ENCODE data around the gene STARD8.

Gene STARD8

DNA sequence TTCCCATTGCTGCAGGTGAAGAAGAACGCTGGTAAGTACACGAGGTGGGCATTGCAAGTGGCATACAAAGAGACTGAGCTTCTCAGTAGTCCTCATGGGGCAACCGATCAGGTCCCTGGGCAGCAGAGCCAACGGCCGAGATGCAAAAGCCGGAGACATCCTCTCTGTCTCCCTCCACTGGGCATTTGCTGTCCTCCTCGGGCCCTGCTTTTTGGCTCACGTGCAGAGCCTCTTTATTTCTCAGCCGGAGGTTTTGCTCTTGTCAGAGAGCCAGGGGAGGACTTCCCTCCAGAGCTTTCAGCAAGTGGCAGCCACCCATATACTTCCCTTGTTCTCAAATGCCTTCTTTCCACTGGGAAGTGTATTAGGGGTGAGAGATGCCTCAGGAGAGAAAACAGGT, 18.0 kb downstream of the STARD8 start:
- Histone ChIP-seq H2BK12ac (ENCODE audit: low read length) (no peak overlapping the region), H3K9ac (ENCODE audit: low read length) (no peak overlapping the region), H3K4me2 (ENCODE audit: low read length) (no peak overlapping the region), H3K4me1 (ENCODE audit: control insufficient read depth in 1 of 2, insufficient read depth in 2 of 2, low read length in 2 of 2) (peaks cover 3 to 10% of the 10 kb centered on the region in 2 experiments), H3K23ac (ENCODE audit: low read length) (no peak overlapping the region), H4K91ac (ENCODE audit: low read depth, low read length) (no peak overlapping the region), H3K79me2 (ENCODE audit: control insufficient read depth, insufficient read depth, low read length, poor library complexity) (no peaks in the 10 kb centered on the region), H3K14ac (ENCODE audit: low read length) (no peak overlapping the region), H3K36me3 (ENCODE audit: control insufficient read depth in 1 of 2, insufficient read depth in 2 of 2, low read length in 2 of 2) (no peaks in the 10 kb centered on the region), H2BK5ac (ENCODE audit: low read depth, low read length, poor library complexity) (no peak overlapping the region), H3K4me3 (ENCODE audit: low read depth, low read length) (no peak overlapping the region), H2AK5ac (ENCODE audit: low read length) (no peak overlapping the region), H2AFZ (ENCODE audit: insufficient read depth, low read length, poor library complexity) (no peak overlapping the region), H3K79me1 (ENCODE audit: low read length) (peaks cover 7% of the 10 kb centered on the region), H3K18ac (ENCODE audit: low read length) (no peak overlapping the region), H3K27ac (ENCODE audit: low read depth, low read length) (no peak overlapping the region), H3K4ac (ENCODE audit: low read depth, low read length) (no peak overlapping the region), H3K27me3 (ENCODE audit: insufficient read depth, low read length) (no peaks in the 10 kb centered on the region), H3K9me3 (ENCODE audit: insufficient read depth, low read depth, low read length) (no peaks in the 10 kb centered on the region), H4K8ac (ENCODE audit: low read depth, low read length) (no peak overlapping the region), H4K12ac (ENCODE audit: low read depth, low read length) (no peak overlapping the region), H2BK120ac (ENCODE audit: insufficient read depth, low read length, poor library complexity) (no peak overlapping the region)
- WGBS (ENCODE audit: extremely low coverage, insufficient coverage, insufficient read length): no CpG with 5 or more reads among the region's 9 CpGs
- peak in 1 of 2 donors; percentile 25 for DNase-seq

DNA sequence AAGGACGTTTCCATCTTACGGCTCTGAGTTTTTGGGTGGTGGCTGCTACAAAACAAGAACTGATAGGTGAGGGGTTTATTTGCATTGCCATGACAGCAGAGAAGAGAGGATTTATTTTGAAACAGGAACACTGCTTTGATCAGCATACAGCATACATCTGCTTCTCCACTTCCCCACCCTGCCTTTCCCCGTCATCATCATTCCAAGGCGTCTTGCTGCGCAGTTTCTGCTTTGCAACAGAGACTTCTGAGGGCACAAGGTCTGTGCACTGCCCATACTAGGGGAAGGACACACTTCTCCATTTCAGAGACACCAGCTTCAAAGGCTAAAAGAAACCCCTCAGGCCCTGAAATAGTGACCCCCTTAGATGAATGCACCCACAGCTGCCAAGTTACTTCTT, 19.1 kb downstream of the STARD8 start:
- Histone ChIP-seq H3K27ac (ENCODE audit: low read depth, low read length) (no peak overlapping the region), H4K91ac (ENCODE audit: low read depth, low read length) (peak overlapping the region; percentile 0), H3K4me2 (ENCODE audit: low read length) (no peak overlapping the region), H3K79me2 (ENCODE audit: control insufficient read depth, insufficient read depth, low read length, poor library complexity) (no peaks in the 10 kb centered on the region), H3K9me3 (ENCODE audit: insufficient read depth, low read depth, low read length) (no peaks in the 10 kb centered on the region), H2BK12ac (ENCODE audit: low read length) (no peak overlapping the region), H3K9ac (ENCODE audit: low read length) (no peak overlapping the region), H2BK5ac (ENCODE audit: low read depth, low read length, poor library complexity) (no peak overlapping the region), H2AK5ac (ENCODE audit: low read length) (no peak overlapping the region), H3K36me3 (ENCODE audit: control insufficient read depth in 1 of 2, insufficient read depth in 2 of 2, low read length in 2 of 2) (no peaks in the 10 kb centered on the region), H4K8ac (ENCODE audit: low read depth, low read length) (no peak overlapping the region), H2AFZ (ENCODE audit: insufficient read depth, low read length, poor library complexity) (no peak overlapping the region), H3K4me3 (ENCODE audit: low read depth, low read length) (no peak overlapping the region), H3K27me3 (ENCODE audit: insufficient read depth, low read length) (no peaks in the 10 kb centered on the region), H3K18ac (ENCODE audit: low read length) (no peak overlapping the region), H4K12ac (ENCODE audit: low read depth, low read length) (no peak overlapping the region), H3K4ac (ENCODE audit: low read depth, low read length) (no peak overlapping the region), H3K4me1 (ENCODE audit: control insufficient read depth in 1 of 2, insufficient read depth in 2 of 2, low read length in 2 of 2) (peaks cover 3 to 9% of the 10 kb centered on the region in 2 experiments), H2BK120ac (ENCODE audit: insufficient read depth, low read length, poor library complexity) (no peak overlapping the region), H3K23ac (ENCODE audit: low read length) (no peak overlapping the region), H3K14ac (ENCODE audit: low read length) (no peak overlapping the region), H3K79me1 (ENCODE audit: low read length) (peaks cover 9% of the 10 kb centered on the region)
- no CpG with 5 or more reads among the region's 5 CpGs for WGBS (ENCODE audit: extremely low coverage, insufficient coverage, insufficient read length)
- DNase-seq: no peak

DNA sequence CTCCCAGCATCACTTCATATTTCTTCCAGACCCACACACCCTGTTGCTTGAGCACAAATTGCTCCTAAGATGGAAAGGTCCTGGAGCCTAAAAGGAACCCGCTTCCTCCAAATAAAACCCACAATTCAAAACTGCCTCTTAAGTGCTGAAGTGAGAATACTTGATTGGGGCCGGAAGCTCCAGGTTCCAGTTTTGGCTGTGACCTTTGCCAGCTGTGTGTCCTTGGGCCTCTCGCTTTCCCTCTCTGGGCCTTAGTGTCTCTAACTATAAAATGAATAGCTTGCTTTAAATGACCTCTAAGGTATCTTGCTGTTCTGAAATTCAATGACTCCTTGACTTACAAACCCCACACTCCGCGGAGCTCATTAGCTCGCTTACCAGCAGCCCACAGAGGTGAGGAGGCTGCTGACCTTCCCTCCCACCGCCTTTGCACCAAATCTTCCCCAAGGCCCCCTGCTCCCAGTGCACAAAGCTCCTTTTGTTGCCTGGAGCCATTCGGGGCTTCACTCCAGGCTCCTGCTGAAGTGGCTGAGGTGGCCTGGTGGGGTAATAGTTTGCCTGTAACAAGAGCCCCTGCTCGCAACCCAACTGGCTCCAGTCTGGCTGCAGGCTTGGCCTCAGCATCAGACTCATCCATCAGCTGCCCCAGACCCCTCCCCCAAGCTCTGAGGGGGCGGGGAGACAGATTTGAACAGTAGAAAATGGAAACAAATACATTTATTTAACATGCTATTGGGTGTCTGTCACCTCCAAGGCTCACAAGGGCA, 21.8 kb downstream of the STARD8 start:
- H3K36me3 ChIP-seq (ENCODE audit: control insufficient read depth in 1 of 2, insufficient read depth in 2 of 2, low read length in 2 of 2): no peaks in the 10 kb centered on the region
- H4K91ac ChIP-seq (ENCODE audit: low read depth, low read length): no peak overlapping the region
- no peak overlapping the region for H3K4me3 ChIP-seq (ENCODE audit: low read depth, low read length)
- no peak overlapping the region for H2AK5ac ChIP-seq (ENCODE audit: low read length)
- peak overlapping the region; percentile 53 for H3K27ac ChIP-seq (ENCODE audit: low read depth, low read length)
- no peak overlapping the region for H2BK5ac ChIP-seq (ENCODE audit: low read depth, low read length, poor library complexity)
- no peak overlapping the region for H3K18ac ChIP-seq (ENCODE audit: low read length)
- no peak for DNase-seq
- H3K79me1 ChIP-seq (ENCODE audit: low read length): peaks cover 12% of the 10 kb centered on the region
- no peaks in the 10 kb centered on the region for H3K79me2 ChIP-seq (ENCODE audit: control insufficient read depth, insufficient read depth, low read length, poor library complexity)
- no peak overlapping the region for H3K9ac ChIP-seq (ENCODE audit: low read length)
- no CpG with 5 or more reads among the region's 10 CpGs for WGBS (ENCODE audit: extremely low coverage, insufficient coverage, insufficient read length)
- no peak overlapping the region for H3K23ac ChIP-seq (ENCODE audit: low read length)
- H2BK120ac ChIP-seq (ENCODE audit: insufficient read depth, low read length, poor library complexity): no peak overlapping the region
- no peak overlapping the region for H2AFZ ChIP-seq (ENCODE audit: insufficient read depth, low read length, poor library complexity)
- no peak overlapping the region for H3K4ac ChIP-seq (ENCODE audit: low read depth, low read length)
- peaks cover 3 to 18% of the 10 kb centered on the region in 2 experiments for H3K4me1 ChIP-seq (ENCODE audit: control insufficient read depth in 1 of 2, insufficient read depth in 2 of 2, low read length in 2 of 2)
- no peaks in the 10 kb centered on the region for H3K9me3 ChIP-seq (ENCODE audit: insufficient read depth, low read depth, low read length)
- H4K12ac ChIP-seq (ENCODE audit: low read depth, low read length): no peak overlapping the region
- H4K8ac ChIP-seq (ENCODE audit: low read depth, low read length): no peak overlapping the region
- no peak overlapping the region for H2BK12ac ChIP-seq (ENCODE audit: low read length)
- H3K14ac ChIP-seq (ENCODE audit: low read length): no peak overlapping the region
- no peaks in the 10 kb centered on the region for H3K27me3 ChIP-seq (ENCODE audit: insufficient read depth, low read length)
- H3K4me2 ChIP-seq (ENCODE audit: low read length): no peak overlapping the region

DNA sequence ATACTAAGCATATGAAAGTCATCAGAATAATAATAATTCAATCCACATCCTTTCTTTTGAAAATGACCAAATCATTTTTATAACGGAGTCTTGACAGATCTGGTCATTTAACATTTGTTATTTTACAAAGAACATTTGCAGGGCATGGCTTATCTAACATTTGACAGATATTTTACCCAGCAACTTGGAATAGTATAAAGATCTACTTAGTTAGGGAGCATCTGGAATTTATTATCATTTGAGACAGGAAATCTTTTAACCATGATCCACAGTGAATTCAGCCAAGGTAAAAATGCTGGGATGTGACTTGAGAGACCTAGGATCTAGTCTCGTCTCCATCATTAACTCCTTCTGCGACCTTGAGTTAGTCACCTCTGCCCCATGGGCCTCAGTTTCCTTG, 22.4 kb downstream of the STARD8 start:
- Histone ChIP-seq H3K18ac (ENCODE audit: low read length) (no peak overlapping the region), H3K27me3 (ENCODE audit: insufficient read depth, low read length) (no peaks in the 10 kb centered on the region), H3K79me1 (ENCODE audit: low read length) (peaks cover 12% of the 10 kb centered on the region), H3K4ac (ENCODE audit: low read depth, low read length) (peak overlapping the region; percentile 15), H4K12ac (ENCODE audit: low read depth, low read length) (no peak overlapping the region), H3K36me3 (ENCODE audit: control insufficient read depth in 1 of 2, insufficient read depth in 2 of 2, low read length in 2 of 2) (no peaks in the 10 kb centered on the region), H3K27ac (ENCODE audit: low read depth, low read length) (no peak overlapping the region), H3K9me3 (ENCODE audit: insufficient read depth, low read depth, low read length) (no peaks in the 10 kb centered on the region), H3K4me1 (ENCODE audit: control insufficient read depth in 1 of 2, insufficient read depth in 2 of 2, low read length in 2 of 2) (peaks cover 3 to 18% of the 10 kb centered on the region in 2 experiments), H3K9ac (ENCODE audit: low read length) (no peak overlapping the region), H2AFZ (ENCODE audit: insufficient read depth, low read length, poor library complexity) (no peak overlapping the region), H4K91ac (ENCODE audit: low read depth, low read length) (peak overlapping the region; percentile 26), H3K23ac (ENCODE audit: low read length) (no peak overlapping the region), H3K4me3 (ENCODE audit: low read depth, low read length) (no peak overlapping the region), H2BK120ac (ENCODE audit: insufficient read depth, low read length, poor library complexity) (peak overlapping the region; percentile 83), H3K14ac (ENCODE audit: low read length) (peak overlapping the region; percentile 29), H2BK5ac (ENCODE audit: low read depth, low read length, poor library complexity) (peak overlapping the region; percentile 73), H3K79me2 (ENCODE audit: control insufficient read depth, insufficient read depth, low read length, poor library complexity) (no peaks in the 10 kb centered on the region), H2BK12ac (ENCODE audit: low read length) (peak overlapping the region; percentile 84), H2AK5ac (ENCODE audit: low read length) (no peak overlapping the region), H4K8ac (ENCODE audit: low read depth, low read length) (no peak overlapping the region), H3K4me2 (ENCODE audit: low read length) (no peak overlapping the region)
- no CpG with 5 or more reads among the region's 3 CpGs for WGBS (ENCODE audit: extremely low coverage, insufficient coverage, insufficient read length)
- no peak for DNase-seq
